ENCODE data around the gene FSTL4. TPM values are rescaled to one million over a fixed set of nuclear protein-coding genes. Genes with fewer than 3 reads are reported as not detected.

Gene FSTL4
- total and polyA plus RNA-seq, 4 donors: 0.42 TPM; not detected in 3

DNA sequence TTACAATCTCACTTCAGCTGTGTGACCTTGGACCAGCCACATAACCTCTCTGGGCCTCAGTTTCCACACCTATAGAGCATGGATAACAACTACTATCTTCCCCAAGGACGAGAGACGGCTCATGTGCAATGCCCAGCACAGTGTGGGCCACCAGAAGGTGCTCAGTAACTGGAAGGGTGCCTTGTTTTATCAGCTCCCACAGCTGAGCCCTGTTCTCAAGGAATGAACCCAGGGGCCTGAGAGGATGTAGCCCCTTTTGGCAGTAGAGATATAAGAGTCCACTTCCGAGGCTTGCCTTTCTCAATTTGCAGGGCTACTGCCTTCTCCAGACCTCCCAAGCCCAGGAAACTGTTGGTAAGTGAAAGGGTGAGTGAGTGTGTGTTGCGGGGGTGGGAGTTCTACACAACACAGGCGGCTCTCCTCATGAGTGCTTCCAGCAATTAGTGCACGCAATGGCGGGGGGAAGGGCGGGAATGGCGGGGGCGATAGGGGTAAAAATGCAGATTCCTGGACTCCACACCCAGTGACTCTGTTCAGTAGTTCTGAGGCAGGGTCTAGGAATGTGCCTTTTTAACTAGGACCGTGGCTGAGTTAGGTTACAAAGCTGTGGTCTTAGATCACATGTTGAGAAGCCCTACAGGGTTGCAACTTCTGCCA, 185.1 kb downstream of the FSTL4 start:
- no peak for DNase-seq
- no peaks in the 10 kb centered on the region for H3K4me1 ChIP-seq (ENCODE audit: control insufficient read depth in 1 of 2, insufficient read depth in 2 of 2, low read length in 2 of 2)

DNA sequence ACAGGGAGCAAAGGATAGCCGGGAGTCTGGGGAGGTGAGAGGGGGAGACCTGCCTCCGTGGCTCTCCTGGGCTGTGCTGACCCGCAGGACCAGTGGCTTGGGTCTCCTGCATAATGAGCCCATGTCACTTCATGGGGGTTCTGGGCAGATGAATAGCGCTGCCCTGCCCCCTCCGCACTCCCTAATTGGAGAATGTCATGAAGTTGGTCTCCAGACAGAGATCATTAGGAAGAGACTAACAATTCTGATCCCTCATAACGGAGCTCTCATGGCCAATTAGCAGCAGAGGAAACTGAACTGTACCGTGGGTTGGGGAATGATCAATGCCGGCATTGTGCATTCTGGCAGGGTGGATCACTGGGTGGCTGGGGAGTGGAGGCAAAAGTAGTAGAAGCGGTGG, 186.1 kb downstream of the FSTL4 start:
- WGBS, 2 donors: 82 to 90% methylated on average over 9 of the region's 9 CpGs

More for the DNA sequence above, 185.1 kb downstream of the FSTL4 start:
- no peak for ATAC-seq (ENCODE audit: low FRiP score)
- H3K4me3 ChIP-seq (ENCODE audit: low read length in 2 of 2): no peak overlapping the region
- no peaks in the 10 kb centered on the region for H3K27me3 ChIP-seq (ENCODE audit: control insufficient read depth in 1 of 2, insufficient read depth in 2 of 2, low read length in 1 of 2)
- intact Hi-C loops (cut with DNase I): loop anchor here (10.0 kb wide), 2 partner anchors 438 to 558 kb away; no protein-coding TSS in a partner anchor
- H3K27ac ChIP-seq (ENCODE audit: low read depth in 1 of 2, low read length in 2 of 2): no peak overlapping the region
- H3K9me3 ChIP-seq (ENCODE audit: control insufficient read depth, low read length): no peaks in the 10 kb centered on the region
- WGBS, 2 donors: 72 to 73% methylated on average over 11 of the region's 11 CpGs
- H3K36me3 ChIP-seq (ENCODE audit: control insufficient read depth in 1 of 2, insufficient read depth in 2 of 2, low read length in 1 of 2): no peaks in the 10 kb centered on the region

DNA sequence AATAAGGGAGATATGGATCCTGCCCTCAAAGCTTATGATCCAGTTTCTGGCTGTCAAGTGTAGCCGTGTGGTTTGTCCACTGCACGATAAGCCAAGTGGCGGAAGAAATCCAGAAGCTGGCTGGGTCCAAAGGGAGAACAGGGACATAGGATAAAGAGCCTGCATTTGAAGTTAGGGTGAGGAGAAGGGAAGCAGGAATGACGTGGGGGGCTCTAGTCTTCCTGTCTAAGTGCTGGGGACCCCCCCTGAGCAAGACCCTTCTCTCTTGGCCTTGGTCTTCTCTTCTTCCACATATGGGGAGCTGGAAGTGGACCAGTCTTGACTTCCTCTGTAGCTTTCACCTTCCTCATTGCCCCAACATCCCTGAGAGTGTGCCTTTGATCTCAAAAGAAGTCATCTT, 186.6 kb downstream of the FSTL4 start:
- H3K36me3 ChIP-seq (ENCODE audit: control insufficient read depth in 1 of 2, insufficient read depth in 2 of 2, low read length in 1 of 2): no peaks in the 10 kb centered on the region
- H3K4me3 ChIP-seq (ENCODE audit: low read length in 2 of 2): no peak overlapping the region
- intact Hi-C loops (cut with DNase I): loop anchor here (10.0 kb wide), 2 partner anchors 439 to 559 kb away; no protein-coding TSS in a partner anchor
- H3K4me1 ChIP-seq (ENCODE audit: control insufficient read depth in 1 of 2, insufficient read depth in 2 of 2, low read length in 2 of 2): no peaks in the 10 kb centered on the region
- no peaks in the 10 kb centered on the region for H3K9me3 ChIP-seq (ENCODE audit: control insufficient read depth, low read length)
- DNase-seq: no peak
- H3K27ac ChIP-seq (ENCODE audit: low read depth in 1 of 2, low read length in 2 of 2): no peak overlapping the region
- no peaks in the 10 kb centered on the region for H3K27me3 ChIP-seq (ENCODE audit: control insufficient read depth in 1 of 2, insufficient read depth in 2 of 2, low read length in 1 of 2)
- 89 to 93% methylated on average over 4 of the region's 4 CpGs for WGBS, 2 donors
- no peak for ATAC-seq (ENCODE audit: low FRiP score)

More for the DNA sequence above, 186.1 kb downstream of the FSTL4 start:
- DNase-seq (no peak), ATAC-seq (ENCODE audit: low FRiP score) (no peak)
- intact Hi-C loops (cut with DNase I): loop anchor here (10.0 kb wide), 2 partner anchors 439 to 559 kb away; no protein-coding TSS in a partner anchor
- Histone ChIP-seq H3K4me3 (ENCODE audit: low read length in 2 of 2) (no peak overlapping the region), H3K4me1 (ENCODE audit: control insufficient read depth in 1 of 2, insufficient read depth in 2 of 2, low read length in 2 of 2) (no peaks in the 10 kb centered on the region), H3K27me3 (ENCODE audit: control insufficient read depth in 1 of 2, insufficient read depth in 2 of 2, low read length in 1 of 2) (no peaks in the 10 kb centered on the region), H3K27ac (ENCODE audit: low read depth in 1 of 2, low read length in 2 of 2) (no peak overlapping the region), H3K9me3 (ENCODE audit: control insufficient read depth, low read length) (no peaks in the 10 kb centered on the region), H3K36me3 (ENCODE audit: control insufficient read depth in 1 of 2, insufficient read depth in 2 of 2, low read length in 1 of 2) (no peaks in the 10 kb centered on the region)

DNA sequence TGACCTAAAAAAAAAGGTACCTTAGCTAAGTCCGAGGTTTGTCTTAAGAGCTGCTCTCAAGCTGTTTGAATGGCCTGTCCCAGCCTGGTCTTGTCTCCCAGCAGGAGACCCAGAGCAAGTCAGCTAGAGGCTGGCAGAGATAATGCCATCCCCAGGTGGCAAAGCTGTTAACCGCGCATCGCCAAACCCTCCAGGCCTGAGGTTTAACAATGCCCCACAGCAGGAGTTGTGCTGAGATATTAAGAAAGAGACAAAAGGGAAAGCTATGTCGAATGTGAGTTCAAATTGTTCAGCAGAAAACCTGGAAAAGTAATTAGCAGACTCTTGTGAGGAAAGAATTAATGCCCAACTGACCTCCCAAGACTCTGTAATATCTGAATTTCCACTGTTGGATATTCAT, 187.1 kb downstream of the FSTL4 start:
- no peak for DNase-seq
- Histone ChIP-seq H3K36me3 (ENCODE audit: control insufficient read depth in 1 of 2, insufficient read depth in 2 of 2, low read length in 1 of 2) (no peaks in the 10 kb centered on the region), H3K27ac (ENCODE audit: low read depth in 1 of 2, low read length in 2 of 2) (no peak overlapping the region), H3K9me3 (ENCODE audit: control insufficient read depth, low read length) (no peaks in the 10 kb centered on the region), H3K4me1 (ENCODE audit: control insufficient read depth in 1 of 2, insufficient read depth in 2 of 2, low read length in 2 of 2) (no peaks in the 10 kb centered on the region), H3K27me3 (ENCODE audit: control insufficient read depth in 1 of 2, insufficient read depth in 2 of 2, low read length in 1 of 2) (no peaks in the 10 kb centered on the region), H3K4me3 (ENCODE audit: low read length in 2 of 2) (no peak overlapping the region)
- intact Hi-C loops (cut with DNase I): loop anchor here (10.0 kb wide), 2 partner anchors 440 to 560 kb away; no protein-coding TSS in a partner anchor
- ATAC-seq (ENCODE audit: low FRiP score): no peak
- 95 to 96% methylated on average over 5 of the region's 5 CpGs for WGBS, 2 donors

DNA sequence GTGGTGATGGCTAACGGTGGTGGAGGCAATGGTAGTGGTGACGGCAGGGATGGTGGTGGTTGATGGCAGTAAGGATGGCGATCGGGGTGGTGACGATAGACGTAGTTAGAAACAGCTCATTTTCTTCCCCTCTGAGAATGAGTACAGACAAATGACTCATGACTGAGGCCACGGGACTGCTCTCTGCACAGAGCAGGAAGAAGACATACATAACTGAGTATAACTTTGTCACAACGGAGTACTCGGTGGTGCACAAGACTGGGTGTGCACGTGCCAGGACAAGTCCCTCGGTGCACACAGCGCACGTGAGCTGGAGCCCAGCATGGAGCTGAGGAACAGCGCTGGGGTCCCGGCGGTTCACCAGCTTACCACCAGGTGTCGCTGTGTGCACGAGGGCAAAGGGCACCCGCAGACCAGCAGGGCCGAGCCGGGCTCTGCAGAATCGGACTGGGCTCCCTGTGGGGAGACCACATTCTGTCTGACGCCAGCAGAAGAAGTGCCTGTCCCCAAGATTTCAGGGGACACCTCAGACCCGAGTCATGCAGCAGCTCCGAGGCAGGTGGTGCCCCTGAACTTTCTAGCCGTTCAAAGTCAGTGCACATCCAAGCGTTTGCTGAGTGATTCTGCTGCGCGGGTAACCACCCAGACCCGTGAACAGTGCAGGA, 188.6 kb downstream of the FSTL4 start:
- H3K27me3 ChIP-seq (ENCODE audit: control insufficient read depth in 1 of 2, insufficient read depth in 2 of 2, low read length in 1 of 2): no peaks in the 10 kb centered on the region
- intact Hi-C loops (cut with DNase I): loop anchor here (5.0 to 10.0 kb wide), 3 partner anchors 441 to 561 kb away; no protein-coding TSS in a partner anchor
- no peaks in the 10 kb centered on the region for H3K36me3 ChIP-seq (ENCODE audit: control insufficient read depth in 1 of 2, insufficient read depth in 2 of 2, low read length in 1 of 2)
- no peak overlapping the region for H3K27ac ChIP-seq (ENCODE audit: low read depth in 1 of 2, low read length in 2 of 2)
- no peak overlapping the region for H3K4me3 ChIP-seq (ENCODE audit: low read length in 2 of 2)
- no peaks in the 10 kb centered on the region for H3K9me3 ChIP-seq (ENCODE audit: control insufficient read depth, low read length)
- 31 to 32% methylated on average over 30 of the region's 30 CpGs for WGBS, 2 donors
- H3K4me1 ChIP-seq (ENCODE audit: control insufficient read depth in 1 of 2, insufficient read depth in 2 of 2, low read length in 2 of 2): no peaks in the 10 kb centered on the region
- DNase-seq: peak; percentile 62 to 91
- ATAC-seq (ENCODE audit: low FRiP score): peak; percentile 77

DNA sequence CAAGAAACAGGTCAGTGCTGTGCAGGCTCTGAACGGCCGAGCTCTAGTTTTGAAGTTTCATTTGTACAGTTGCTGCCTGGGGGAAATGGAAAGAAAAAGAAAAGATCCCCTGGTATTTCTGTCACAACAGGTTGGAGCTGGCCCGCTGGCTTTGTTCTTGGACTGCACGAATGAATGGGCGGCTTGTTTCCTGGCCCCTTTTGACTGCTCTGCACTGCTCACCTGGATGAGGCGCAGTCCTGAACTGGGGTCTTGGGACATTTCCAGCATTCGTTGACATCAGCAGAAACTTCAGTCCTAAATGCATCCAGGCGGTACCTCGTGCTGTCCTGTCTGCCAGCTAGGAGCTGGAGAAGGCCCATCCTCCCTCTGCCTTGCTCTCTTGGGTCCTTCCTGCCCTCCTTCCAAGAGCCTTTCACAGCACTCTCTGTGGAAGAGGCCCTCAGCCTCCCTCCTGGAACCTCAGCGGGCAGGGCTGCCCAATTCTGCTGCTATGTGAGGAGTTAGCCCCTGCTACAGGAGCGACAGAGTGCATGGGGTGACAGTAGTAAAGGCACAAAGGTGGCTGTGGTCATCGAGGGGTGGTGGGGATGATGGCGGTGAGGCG, 189.2 kb downstream of the FSTL4 start:
- H3K4me1 ChIP-seq (ENCODE audit: control insufficient read depth in 1 of 2, insufficient read depth in 2 of 2, low read length in 2 of 2): no peaks in the 10 kb centered on the region
- no peak overlapping the region for H3K4me3 ChIP-seq (ENCODE audit: low read length in 2 of 2)
- ATAC-seq (ENCODE audit: low FRiP score): no peak
- 88 to 92% methylated on average over 14 of the region's 14 CpGs for WGBS, 2 donors
- intact Hi-C loops (cut with DNase I): loop anchor here (5.0 to 10.0 kb wide), 3 partner anchors 442 to 562 kb away; no protein-coding TSS in a partner anchor
- H3K27ac ChIP-seq (ENCODE audit: low read depth in 1 of 2, low read length in 2 of 2): no peak overlapping the region
- no peaks in the 10 kb centered on the region for H3K9me3 ChIP-seq (ENCODE audit: control insufficient read depth, low read length)
- H3K36me3 ChIP-seq (ENCODE audit: control insufficient read depth in 1 of 2, insufficient read depth in 2 of 2, low read length in 1 of 2): no peaks in the 10 kb centered on the region
- no peaks in the 10 kb centered on the region for H3K27me3 ChIP-seq (ENCODE audit: control insufficient read depth in 1 of 2, insufficient read depth in 2 of 2, low read length in 1 of 2)
- DNase-seq: no peak

DNA sequence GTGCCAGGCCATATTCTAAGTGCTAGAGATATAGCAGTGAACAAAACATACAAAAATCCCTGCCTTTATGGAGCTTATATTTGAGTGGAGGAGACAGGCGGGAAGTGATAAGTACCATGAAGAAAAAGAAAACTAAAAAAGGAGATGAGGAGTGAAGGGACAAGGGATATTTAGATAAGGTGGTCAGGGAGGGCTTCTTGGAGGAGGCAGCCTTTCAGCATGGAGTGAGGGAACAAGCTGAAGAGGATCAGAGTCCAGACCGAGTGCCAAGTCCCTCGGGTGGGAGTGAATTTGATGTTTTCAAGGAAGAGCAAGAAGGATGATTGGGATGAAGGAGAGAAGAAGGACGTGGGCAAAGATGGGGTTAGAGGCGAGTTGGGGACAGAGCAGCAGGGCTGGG, 190.5 kb downstream of the FSTL4 start:
- intact Hi-C loops (cut with DNase I): loop anchor here (5.0 to 10.0 kb wide), 3 partner anchors 443 to 563 kb away; no protein-coding TSS in a partner anchor
- no peaks in the 10 kb centered on the region for H3K27me3 ChIP-seq (ENCODE audit: control insufficient read depth in 1 of 2, insufficient read depth in 2 of 2, low read length in 1 of 2)
- H3K36me3 ChIP-seq (ENCODE audit: control insufficient read depth in 1 of 2, insufficient read depth in 2 of 2, low read length in 1 of 2): no peaks in the 10 kb centered on the region
- H3K4me1 ChIP-seq (ENCODE audit: control insufficient read depth in 1 of 2, insufficient read depth in 2 of 2, low read length in 2 of 2): no peaks in the 10 kb centered on the region
- no peak overlapping the region for H3K4me3 ChIP-seq (ENCODE audit: low read length in 2 of 2)
- no peak overlapping the region for H3K27ac ChIP-seq (ENCODE audit: low read depth in 1 of 2, low read length in 2 of 2)
- H3K9me3 ChIP-seq (ENCODE audit: control insufficient read depth, low read length): no peaks in the 10 kb centered on the region
- 72 to 74% methylated on average over 5 of the region's 5 CpGs for WGBS, 2 donors
- ATAC-seq (ENCODE audit: low FRiP score) (no peak), DNase-seq (no peak)

DNA sequence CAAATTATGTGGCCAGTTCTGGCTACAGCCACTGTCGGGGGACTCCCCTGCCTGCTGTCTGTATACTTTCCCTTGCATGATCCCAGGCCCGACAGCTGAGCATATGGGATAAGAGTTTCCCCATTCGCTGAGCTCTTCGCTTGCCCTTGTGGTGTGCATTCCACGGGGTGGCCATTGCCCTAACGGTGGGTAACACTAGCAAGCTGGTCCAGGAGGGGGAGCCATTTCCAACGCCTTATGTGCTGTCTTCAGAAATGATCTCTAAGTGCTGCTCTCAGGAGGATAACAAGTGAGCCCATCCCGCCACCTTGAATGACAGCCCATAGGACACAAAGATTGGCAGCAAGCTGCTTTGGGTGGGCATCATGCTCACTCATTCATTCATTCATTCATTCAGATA, 190.9 kb downstream of the FSTL4 start:
- Histone ChIP-seq H3K9me3 (ENCODE audit: control insufficient read depth, low read length) (no peaks in the 10 kb centered on the region), H3K27me3 (ENCODE audit: control insufficient read depth in 1 of 2, insufficient read depth in 2 of 2, low read length in 1 of 2) (no peaks in the 10 kb centered on the region), H3K27ac (ENCODE audit: low read depth in 1 of 2, low read length in 2 of 2) (no peak overlapping the region), H3K36me3 (ENCODE audit: control insufficient read depth in 1 of 2, insufficient read depth in 2 of 2, low read length in 1 of 2) (no peaks in the 10 kb centered on the region), H3K4me3 (ENCODE audit: low read length in 2 of 2) (no peak overlapping the region), H3K4me1 (ENCODE audit: control insufficient read depth in 1 of 2, insufficient read depth in 2 of 2, low read length in 2 of 2) (no peaks in the 10 kb centered on the region)
- WGBS, 2 donors: 54 to 71% methylated on average over 8 of the region's 8 CpGs
- ATAC-seq (ENCODE audit: low FRiP score): no peak
- DNase-seq: no peak
- intact Hi-C loops (cut with DNase I): loop anchor here (5.0 to 10.0 kb wide), 3 partner anchors 443 to 563 kb away; no protein-coding TSS in a partner anchor
